HG02588 (cell line): ENCODE results near the gene FES.
"Not testable (repeated sequence)": the region's sequence is repeated elsewhere in the genome, so short reads cannot be mapped to it uniquely, and the experiment has no call there.

Experiments
- ATAC-seq: cut with Tn5 transposase; IDR thresholded peaks from one replicate; pipeline ENCODE4 v1.9.1; 2021; ENCODE audit warnings: mild to moderate bottlenecking, moderate library complexity; ENCODE audit not compliant: unreplicated experiment

The FES gene

DNA sequence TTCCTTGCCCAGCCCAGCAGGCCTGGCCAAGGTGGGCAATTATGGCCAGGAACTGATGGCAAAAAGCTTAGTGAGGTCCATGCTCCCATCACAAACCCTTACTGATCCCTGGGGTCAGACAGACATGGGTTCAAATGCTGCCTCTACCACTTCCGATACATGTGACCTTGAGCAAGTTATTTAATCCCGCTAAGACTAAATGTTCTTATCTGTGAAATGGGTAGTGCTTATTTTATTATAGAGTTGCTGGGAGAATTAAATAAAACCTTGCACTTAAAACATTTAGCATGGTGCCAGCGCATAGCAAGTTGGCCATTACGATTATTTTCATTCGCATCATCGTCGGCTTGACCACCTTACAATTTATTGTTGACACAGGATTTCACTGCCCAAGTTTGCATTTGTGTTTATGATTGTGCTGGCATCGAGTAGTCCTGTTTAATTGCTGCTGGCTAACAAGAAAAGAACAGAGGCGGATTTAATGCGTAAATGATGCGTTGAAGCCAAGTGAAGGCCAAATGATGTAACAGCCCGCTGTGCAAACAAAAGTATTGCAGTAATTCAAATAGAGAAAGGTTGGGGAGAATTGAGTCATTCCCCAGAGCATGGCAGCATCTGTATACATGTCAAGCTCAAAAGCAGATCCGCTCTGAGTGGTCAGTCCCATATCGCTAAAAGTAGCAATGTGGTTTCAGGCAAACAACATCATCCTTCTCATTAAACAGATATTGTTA lies 23.2 kb upstream of the FES start:
- no peak for ATAC-seq

DNA sequence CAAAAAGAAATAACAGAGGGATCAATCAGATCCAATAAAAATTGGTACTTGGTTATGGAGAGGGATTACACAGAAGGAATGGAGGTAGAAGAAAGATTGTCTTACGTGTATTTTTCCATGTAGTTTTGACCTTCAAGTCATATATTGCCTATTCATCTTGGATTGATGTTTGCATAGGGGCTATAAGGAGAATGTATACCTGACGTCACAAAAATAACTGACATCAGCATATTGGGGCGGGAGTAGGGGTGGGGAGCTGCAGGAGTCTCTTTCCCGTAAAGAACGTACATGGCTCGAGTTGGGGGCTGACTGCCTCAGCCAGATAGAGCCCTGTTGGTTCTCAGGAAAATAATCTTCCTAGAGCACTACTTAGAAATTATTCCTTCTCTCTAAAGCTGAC lies 21.8 kb upstream of the FES start:
- no peak for ATAC-seq

DNA sequence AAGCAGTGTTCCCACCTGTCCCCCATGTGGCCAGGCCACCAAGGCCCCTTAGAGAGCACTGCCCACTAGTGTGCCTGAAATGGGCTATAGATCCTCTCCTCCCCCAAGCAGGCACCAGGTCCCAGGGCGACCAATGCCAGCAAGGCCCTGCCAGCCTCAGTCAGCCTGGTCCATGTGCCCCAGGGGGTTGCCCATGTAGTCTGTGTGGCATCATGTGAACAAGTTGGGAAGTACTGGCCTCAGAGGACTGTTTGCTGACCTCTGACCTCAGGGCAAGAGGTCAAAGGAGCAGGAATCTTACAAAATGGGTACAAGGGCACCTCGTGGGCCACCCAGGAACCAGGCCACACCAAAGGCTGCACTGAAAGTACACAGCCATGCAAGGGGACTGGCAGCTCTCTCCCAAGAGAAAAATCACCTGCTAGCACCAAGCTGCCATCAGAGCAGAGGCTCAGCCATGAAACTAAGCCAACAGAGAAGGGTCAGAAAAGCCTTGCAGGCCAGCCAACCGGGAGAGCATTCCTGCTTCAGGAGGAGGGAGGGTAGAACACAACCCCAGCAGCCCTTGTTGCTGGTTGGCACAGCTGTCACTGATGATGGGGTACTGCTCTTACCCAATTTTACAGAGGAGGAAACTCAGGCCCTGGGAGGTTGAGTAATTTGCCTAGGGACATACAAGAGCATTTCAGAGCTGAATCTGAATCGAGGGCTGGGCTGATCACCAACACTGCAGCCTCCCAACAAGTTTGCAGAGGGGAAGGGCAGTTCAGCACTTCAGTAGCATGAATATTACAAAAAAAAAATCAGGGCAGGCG lies 21.1 kb upstream of the FES start:
- ATAC-seq: no peak

DNA sequence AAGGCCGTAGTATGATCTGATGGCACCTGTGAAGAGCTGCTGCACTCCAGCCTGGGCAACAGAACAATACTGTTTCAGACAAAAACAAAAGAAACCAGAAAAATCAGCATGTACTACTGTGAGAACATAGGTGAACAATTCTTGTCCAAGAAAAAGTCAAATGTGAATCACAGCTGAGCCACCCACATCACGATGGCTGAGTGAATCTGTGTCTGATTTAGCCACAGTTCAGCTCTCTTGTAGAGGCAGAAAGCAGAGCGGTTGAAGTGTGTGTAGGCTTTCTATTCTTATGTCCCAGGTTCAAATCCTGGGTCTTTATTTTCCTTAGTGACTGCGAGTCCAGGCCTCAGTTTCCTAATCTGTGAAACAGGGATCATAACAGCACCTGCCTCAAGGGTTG lies 20.3 kb upstream of the FES start:
- no peak for ATAC-seq

DNA sequence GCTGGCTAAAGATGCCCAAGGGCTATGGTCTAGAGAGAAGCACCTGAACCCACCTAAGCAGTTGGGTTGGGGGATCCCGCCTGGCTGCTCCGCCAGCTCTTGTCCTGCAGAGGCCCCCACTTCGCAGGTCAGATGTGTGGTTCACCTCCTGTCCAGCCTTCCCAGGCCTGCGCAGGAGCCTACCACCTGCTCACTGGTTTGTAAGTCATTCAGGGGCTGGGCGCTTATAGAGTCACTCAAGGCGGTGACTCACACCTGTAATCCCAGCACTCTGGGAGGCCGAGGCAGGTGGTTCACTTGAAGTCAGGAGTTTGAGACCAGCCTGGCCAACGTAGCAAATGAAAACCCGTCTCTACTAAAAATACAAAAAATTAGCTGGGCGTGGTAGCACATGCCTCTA lies 19.8 kb upstream of the FES start:
- no peak for ATAC-seq

DNA sequence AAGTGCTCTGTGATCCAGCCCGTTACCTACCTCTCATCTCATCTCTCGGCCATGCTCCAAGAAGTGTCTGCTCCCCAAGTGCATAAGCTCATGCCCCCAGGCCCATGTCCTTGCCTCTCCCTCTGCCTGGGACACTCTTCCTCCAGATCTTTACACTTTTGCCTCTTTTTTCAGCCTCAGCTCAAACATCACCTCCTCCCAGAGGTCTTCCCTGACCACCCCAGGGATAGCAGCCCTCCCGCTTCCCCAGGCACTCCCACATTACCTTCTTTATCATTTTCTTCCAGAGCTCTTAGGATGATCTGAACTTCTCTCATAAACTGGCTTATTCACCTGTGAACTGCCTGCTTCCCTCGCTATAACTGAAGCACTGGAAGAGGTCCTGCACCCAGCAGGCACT lies 18.6 kb upstream of the FES start:
- ATAC-seq: no peak

DNA sequence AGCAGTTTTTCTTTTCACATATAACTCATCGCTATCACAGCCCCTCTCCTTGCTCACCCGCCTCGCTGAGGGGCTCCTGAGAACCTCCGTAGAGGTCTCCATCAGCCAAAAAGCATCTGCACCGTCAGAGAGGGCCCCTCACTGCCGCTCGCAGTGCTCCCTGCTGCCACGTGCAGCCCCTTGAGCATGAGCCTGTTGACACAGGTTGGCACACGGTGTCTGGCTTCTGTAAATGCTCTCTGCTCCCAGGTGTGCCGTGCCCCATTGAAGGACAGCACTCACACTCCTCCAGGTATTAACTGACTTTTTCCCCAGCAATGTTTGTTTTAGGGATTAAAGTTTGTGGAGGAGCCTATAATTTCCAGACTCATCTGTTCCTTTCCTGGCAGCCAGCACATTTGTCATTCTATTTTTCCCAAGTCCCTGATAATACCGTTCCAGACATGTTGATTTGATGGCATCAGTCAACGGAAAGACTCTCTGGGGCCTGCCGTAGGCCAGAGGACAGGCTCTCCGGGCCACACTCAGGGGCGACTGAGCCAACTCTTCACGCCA lies 18.1 kb upstream of the FES start:
- ATAC-seq: no peak

DNA sequence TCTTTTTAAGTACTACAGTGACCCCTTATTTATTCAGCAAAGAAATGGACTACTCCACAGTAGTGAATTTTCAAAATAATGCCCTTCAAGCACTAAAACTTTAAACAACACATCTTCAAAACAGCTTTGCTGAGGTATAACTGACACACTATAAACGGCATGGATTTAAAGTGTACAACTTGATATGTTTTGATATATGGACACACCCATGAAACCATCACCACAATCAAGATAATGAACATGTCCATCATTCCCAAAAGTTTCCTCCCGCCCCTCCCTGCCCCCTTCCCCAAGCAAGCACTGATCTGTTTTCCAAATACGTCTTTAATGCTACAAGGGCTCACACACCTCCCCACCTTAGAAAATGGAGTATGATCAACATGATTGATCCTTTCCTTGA lies 17.5 kb upstream of the FES start:
- no peak for ATAC-seq

DNA sequence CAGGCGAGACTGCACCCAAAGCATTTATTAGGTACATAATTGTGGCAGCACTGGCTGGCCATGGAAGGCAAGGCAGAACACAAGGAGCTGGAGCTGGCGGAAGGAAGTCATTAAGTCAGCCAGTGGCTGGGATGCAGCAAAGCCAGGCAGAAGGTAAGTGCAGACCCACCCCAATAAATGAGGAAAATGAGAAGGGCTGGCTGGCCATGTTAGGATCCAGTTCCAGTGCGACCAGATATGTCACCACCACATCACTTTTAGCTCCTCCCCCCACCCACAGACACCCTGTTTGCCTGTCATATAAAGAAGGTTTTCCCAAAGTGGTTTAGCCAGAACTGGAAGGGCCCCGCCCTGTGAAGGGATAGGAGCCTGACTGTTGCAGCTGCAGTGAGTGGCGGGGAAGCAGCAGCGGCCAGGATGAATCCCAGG lies 16.0 kb upstream of the FES start, which contains the start of gene FURIN:
FURIN (plus strand) TSS at position 328 of the 429 bp plus-strand sequence. CDS start 7,153 bp downstream, outside the sequence.
- ATAC-seq: no peak

DNA sequence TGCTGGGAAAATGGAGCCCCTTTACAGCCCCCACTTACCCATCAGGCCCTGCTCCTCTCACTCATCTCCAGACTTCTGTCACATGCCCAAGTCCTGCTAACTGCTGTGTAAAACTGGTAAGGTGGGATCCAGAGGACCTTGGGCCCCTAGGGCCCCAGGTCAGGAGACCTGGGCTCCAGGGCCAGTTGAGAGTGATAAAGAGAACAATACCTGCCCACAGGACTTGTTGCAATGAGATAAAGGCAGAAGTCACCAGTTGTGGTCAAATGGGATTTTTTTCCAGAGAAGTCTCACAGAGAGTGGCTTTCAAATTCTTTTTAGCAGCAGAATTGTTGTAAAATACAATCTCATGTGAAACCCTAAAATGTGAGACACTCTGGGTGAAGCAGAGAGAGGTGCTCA lies 15.2 kb upstream of the FES start:
- no peak for ATAC-seq

DNA sequence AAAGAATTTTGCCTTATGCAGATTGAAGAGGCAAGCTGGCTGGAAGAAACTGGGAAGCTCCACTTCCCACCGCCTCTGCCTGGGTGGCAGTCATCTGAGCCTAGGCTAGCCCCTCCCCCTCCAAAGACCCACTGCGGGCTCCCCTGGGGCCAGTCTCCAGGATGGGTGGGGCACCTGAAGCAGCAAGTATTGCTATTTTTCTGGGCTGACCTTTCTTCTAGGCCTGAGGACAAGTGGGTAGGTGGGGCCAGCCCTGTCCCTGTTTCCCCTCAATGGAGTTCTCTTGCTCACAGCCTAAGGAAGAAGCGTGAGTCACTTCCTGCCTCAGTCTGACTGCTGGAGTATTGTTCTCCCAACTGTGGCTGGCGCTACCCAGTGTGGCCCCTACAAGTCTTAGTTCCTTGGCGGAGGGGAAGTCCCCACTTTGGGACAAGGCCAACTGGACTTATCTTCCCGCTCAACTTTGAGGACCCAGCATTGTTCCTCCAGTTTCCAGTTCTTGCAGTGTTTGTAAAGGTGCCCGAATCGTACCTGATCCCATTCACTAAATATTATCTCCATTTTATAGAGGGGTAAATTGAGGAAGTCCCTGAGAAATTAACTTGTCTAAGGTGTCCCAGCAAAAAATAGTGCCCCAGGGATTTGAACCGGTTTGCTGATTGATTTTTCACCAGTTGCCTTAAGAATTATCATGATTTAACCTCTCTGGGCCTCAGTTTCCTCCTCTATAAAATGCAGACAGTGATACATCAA lies 14.5 kb upstream of the FES start:
- ATAC-seq: no peak

DNA sequence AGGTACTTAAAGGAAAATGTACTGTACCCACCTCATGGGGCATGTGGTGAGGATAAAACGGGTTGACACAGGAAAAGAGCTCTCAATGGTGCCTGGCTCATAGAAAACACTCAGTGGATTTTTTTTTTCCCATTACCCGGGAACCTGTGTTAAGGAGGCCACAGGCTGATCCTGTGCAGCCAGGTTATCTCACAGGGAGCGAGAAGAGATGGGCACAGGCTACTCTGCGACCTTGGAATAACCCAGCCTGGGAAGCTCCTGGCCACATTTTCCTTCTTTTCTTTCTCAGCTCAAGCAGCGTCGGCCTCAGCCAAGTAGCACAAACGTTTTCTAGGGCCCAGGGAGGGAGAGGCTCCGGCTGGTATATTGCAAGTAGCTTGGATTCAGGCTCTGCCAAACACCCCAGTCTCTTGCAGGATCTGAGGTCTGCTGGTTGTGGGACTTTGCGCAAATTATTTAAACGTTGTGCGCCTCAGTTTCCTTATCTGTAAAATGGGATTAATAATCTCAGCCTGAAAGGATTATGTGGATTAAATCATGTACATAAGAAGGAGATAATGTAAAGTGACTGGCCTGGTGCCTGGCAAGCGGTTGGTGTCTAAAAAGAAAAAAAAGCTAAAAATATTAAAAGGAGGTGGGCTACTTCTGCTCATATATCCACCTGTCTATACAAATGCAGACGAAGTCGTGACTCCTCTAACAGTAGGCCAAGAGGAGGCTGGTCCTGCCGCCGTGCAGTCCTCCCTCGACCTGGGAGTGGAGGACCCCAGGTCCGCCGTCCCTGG lies 13.8 kb upstream of the FES start:
- ATAC-seq: no peak

DNA sequence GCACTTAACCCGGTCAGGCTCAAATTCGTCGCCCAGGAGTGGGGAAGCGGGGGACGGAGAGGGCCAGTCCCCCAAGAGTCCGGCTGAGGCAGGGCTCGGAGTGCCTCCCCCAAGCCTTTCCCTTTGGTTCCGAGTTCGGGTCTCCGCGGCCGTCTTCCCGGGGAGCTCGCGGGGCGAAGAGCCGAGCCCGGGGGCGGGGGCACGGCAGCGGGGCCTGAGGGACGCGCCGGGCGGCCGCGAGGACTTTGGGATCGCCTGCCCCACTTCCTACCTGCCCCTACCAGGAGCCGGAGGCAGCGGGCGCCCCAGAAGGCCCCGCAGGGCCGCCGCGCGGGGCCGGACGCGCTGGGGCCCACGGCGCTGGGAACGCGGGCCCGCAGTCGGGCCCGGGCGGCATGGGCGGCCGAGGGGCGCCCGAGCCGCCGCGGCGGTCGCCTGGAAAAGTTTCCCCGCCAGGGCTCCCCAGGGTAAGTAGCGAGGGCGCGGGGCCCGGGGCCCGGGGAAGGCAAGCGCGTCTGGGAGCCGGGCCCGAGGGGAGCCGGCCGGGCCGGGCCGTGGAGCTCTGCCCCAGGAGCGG lies 13.1 kb upstream of the FES start:
- no peak for ATAC-seq

DNA sequence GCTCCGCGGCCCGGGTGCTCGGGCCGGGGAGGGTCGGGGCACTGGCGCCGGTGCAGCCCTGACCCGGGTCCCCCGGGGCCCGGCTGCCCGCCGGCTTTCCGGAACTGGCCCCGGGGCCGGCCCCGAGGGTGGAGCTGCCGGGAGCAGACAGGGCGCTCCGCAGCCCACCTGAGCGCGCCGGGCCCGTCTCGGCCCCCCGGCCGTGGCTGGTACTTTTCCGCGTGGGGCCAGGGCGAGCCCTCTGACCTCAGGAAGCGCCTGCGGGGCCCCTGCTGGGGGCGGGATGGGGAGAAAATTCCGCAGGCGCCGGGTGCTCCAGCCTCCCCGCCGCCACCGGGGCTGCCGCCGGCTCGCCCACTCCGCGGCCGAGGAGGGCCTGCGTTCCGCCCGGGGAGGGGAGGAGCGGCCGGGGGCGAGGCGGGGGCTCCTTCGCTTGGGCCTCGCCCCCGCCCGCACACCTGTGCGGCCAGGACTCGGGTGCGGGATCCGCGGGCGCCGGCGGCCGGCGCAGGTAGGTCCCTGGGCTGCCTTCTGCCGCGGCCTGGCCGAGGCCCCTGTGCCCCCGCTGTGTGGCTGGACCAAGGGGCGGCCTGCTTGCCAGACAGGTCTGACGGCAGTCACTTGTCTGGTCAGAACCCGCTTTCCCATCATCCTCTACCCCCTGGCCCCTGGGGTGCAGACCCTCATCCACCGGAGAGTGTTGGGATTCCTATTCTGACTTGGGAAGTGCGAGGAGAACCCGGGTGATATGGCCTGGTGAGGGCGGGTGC lies 12.4 kb upstream of the FES start:
- ATAC-seq: no peak

DNA sequence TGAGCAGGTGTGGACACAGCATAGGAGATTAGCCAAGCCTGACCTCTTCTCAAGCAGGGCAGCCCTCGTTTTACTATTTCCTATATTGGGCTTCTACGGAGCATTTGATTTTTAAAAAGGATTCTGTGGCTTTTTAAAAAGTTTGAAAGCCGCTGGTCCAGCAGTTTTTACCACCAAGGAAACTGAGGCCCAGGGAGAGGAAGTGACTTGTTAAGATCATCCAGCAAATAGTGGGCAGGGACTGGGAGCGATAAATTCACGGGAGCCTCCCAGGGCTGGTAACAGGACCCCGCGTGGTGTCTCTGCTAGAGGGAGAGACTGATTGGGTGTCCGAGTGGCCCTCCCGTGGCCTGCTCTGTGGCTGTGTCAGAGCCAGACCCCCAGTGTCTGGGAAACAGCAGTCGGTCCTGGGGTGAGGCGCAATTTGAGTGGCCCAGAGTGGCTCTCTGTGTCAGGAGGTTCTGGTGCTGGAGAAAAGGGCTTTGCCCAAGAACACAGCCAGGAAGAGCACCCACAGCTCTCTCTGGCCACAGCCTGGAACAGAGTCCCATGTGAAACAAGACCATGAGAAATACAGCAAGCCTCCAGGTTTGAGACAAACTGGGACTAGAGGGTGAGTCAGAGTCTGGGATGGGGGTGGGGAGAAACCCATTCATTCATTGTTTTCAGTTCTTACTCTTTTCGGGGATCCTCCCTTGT lies 11.7 kb upstream of the FES start:
- no peak for ATAC-seq

DNA sequence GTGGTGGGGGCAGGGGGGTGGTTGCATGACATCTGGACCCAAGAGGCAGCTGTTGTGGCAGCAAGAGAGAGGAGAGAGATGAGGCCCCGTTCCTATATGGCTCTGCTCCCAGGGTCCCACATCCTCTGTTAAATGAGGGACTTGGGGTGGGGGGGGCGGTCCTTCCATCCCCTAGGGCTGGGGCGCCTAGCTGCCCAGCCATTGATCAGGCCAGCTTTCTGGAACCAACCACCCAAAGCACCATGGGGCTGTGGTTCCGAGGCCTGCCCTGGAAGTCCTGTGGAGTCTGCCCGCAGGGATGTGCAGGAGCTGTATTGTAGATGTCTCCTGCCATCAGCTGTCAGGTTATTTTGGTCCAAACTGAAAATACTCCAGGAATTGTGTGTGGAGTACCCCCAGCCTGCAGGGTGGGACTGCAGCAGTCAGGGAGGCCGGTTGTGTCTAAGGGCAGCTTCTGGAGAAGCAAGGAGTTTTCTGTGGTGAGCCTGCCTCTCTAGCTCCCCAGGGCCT lies 10.8 kb upstream of the FES start:
- no peak for ATAC-seq

DNA sequence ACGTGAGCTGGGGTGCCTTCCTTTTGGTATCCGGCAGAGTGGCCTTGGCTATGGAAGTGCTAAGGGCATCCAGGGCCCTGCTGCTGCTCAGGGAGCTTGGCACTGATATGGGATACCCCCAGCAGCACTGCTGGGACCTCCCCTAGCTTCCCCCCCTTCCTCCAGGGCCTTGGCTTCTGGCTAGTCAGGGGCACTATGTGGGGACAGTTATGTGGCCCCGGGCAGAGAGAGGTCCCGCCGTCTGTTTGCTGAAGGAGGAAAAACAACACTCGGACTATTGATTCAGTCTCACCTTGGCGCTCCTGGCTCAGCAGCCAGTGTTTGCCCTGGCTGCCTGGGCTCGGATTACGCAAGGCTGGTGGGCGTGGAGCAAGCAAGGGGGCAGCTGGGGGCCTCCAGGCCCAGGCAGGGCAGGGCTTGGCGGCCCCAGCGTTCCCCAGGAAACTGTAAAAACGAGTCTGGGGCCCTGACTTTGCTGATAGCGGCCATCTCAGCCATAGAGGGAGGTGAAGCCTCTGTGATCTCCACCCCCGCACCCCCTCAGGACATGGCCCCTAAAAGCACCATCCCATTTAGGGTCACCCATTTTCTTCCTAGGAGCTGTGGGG lies 10.2 kb upstream of the FES start:
- ATAC-seq: no peak

DNA sequence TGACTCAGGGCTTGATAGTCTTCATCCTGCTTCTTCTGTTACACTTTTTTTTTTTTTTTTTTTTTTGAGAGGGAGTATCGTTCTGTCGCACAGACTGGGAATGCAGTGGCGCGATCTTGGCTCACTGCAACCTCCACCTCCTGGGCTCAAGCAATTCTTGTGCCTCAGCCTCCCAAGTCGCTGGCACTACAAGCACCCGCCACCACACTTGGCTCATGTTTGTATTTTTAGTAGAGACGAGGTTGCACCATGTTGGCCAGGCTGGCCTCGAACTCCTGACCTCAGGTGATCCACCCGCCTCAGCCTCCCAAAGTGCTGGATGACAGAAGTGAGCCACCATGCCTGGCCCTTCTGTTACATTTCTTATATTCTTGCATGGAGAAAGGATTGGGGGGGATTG lies 9.3 kb upstream of the FES start:
- ATAC-seq: not testable (repeated sequence)
